GM06990 (cell line): ENCODE data around the gene DAGLA.
"Not testable (repeated sequence)": the region's sequence is repeated elsewhere in the genome, so short reads cannot be mapped to it uniquely, and the experiment has no call there.

Source experiments
- DNase-seq: peaks from one replicate; pipeline ENCODE4 v3.0.0-alpha.2; 2011; ENCODE audit not compliant: insufficient read length; ENCODE audit errors: extremely low read depth
- H3K27me3 ChIP-seq: replicated peaks from 2 replicates; pipeline ENCODE4 v1.6.0; 2011; ENCODE audit warnings: low read length; ENCODE audit not compliant: control insufficient read depth, insufficient read depth
- H3K36me3 ChIP-seq: 2 replicates; pipeline ENCODE4 v1.5.1; 2011; ENCODE audit warnings: low read length; ENCODE audit not compliant: control insufficient read depth, insufficient read depth
- H3K4me3 ChIP-seq: replicated peaks from 2 replicates; pipeline ENCODE4 v1.5.1; 2011; ENCODE audit warnings: low read depth, mild to moderate bottlenecking, control low read depth, low read length
- TF ChIP-seq, protein P1 (sequence below): IDR thresholded peaks from 2 replicates; pipeline ENCODE4 v1.5.1; 2011; ENCODE audit warnings: low read length, control low read depth, mild to moderate bottlenecking, inconsistent platforms; ENCODE audit not compliant: insufficient read depth, poor library complexity, severe bottlenecking

The DAGLA gene

DNA sequence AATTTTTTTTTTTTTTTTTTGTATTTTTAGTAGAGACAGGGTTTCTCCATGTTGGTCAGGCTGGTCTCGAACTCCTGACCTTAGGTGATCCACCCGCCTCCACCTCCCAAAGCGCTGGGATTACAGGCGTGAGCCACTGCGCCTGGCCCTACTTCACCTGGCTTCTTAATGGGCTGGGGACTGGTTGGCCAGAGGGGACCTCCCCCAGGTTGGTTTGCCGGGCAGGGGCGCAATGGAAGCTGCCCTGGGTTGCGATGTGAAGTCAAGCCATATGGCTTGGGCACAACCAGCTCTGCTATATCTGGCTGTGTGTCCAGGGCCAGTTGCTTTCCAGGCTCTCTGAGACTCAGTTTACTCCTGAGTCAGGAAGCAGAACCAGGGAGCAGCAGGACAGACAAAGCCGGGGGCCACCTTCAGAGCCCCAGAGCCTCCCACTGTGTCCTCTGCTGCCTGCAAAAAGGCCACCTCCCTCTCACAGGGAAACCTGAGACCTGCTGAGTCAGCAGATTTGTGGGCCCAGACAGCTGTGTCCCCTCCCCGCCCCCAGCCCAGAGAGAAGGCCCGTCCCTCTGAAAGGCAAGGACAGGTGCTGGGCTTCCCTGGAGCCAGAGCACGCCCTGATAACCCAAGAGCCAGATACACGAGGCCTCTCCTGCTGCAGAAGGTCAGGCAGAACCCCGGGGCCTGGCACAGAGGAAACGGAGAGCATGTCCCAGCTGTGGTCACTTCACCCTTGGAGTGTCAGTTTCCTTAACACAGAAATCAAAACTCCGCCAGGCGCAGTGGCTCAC lies 29.2 kb upstream of the DAGLA start:
- Histone ChIP-seq H3K36me3 (no peaks in the 10 kb centered on the region), H3K27me3 (peaks cover 1% of the 10 kb centered on the region; the same call in 1 of the 2 replicates), H3K4me3 (no peak overlapping the region)
- no peak for DNase-seq
- TF ChIP-seq, protein P1, sequence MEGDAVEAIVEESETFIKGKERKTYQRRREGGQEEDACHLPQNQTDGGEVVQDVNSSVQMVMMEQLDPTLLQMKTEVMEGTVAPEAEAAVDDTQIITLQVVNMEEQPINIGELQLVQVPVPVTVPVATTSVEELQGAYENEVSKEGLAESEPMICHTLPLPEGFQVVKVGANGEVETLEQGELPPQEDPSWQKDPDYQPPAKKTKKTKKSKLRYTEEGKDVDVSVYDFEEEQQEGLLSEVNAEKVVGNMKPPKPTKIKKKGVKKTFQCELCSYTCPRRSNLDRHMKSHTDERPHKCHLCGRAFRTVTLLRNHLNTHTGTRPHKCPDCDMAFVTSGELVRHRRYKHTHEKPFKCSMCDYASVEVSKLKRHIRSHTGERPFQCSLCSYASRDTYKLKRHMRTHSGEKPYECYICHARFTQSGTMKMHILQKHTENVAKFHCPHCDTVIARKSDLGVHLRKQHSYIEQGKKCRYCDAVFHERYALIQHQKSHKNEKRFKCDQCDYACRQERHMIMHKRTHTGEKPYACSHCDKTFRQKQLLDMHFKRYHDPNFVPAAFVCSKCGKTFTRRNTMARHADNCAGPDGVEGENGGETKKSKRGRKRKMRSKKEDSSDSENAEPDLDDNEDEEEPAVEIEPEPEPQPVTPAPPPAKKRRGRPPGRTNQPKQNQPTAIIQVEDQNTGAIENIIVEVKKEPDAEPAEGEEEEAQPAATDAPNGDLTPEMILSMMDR: no peak

DNA sequence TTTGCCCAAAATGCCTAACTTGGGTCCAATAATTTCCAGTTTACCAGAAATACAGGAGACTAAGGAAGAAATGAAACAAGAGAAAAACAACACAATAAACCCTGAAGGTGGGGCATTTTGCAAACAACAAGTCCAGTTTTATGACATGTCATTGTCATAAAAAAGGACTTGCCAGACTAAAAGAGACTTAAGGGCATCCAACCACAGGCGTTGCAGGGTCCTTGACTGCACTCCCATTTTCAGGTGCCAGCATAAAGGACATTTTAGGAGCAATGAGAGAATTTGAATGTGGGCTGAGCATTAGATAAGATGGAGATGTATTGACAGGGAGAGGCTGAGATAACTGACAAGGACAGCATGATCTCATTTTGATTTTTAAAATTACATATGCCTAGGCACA lies 28.1 kb upstream of the DAGLA start:
- peaks cover 1% of the 10 kb centered on the region for H3K27me3 ChIP-seq
- no peaks in the 10 kb centered on the region for H3K36me3 ChIP-seq
- H3K4me3 ChIP-seq: no peak overlapping the region
- DNase-seq: no peak
- TF ChIP-seq, protein P1: no peak

DNA sequence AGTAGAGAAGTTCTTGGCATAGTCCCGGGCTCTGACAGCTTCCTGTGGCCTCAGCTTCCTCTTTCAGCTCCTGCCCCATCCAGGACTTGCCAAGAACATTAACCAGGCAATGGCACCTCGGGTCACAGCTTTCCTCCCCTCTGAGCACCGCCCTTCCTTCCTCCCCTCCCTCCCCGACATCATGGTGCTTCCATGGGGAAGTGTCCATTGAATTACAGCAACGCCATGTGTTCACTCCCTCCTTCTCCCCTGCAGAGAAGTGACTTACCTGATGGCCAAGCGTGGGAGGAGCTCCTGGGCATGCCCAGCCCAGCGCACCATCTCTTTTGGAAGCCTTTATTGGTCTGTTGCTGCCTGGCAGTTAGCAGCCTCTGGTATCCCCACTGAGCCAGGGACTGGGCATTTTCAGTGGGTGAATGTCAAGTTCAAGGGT lies 25.8 kb upstream of the DAGLA start:
- no peak for DNase-seq
- peaks cover 1% of the 10 kb centered on the region for H3K27me3 ChIP-seq

DNA sequence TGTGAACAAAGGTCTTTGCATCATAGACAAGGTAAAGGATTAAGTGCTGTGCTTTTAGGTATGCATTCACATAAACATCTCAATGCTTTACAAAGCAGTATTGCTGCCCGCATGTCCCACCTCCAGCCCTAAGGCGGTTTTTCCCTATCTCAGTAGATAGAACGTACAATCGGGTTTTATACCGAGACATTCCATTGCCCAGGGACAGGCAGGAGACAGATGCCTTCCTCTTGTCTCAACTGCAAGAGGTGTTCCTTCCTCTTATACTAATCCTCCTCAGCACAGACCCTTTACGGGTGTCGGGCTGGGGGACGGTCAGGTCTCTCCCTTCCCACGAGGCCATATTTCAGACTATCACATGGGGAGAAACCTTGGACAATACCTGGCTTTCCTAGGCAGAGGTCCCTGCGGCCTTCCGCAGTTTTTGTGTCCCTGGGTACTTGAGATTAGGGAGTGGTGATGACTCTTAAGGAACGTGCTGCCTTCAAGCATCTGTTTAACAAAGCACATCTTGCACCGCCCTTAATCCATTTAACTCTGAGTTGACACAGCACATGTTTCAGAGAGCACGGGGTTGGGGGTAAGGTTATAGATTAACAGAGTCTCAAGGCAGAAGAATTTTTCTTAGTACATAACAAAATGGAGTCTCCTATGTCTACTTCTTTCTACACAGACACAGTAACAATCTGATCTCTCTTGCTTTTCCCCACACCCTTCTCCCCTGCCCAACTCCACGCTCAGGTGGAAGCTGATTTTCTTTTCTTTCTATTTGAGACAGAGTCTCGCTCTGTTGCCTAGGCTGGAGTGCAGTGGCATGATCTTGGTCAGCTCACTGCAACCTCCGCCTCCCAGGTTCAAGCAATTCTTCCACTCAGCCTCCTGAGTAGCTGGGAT lies 24.7 kb upstream of the DAGLA start:
- not testable (repeated sequence) for DNase-seq, H3K4me3 ChIP-seq, H3K36me3 ChIP-seq, H3K27me3 ChIP-seq

More for the DNA sequence above, 25.8 kb upstream of the DAGLA start:
- TF ChIP-seq, protein P1: no peak
- no peak overlapping the region for H3K4me3 ChIP-seq
- H3K36me3 ChIP-seq: no peaks in the 10 kb centered on the region

DNA sequence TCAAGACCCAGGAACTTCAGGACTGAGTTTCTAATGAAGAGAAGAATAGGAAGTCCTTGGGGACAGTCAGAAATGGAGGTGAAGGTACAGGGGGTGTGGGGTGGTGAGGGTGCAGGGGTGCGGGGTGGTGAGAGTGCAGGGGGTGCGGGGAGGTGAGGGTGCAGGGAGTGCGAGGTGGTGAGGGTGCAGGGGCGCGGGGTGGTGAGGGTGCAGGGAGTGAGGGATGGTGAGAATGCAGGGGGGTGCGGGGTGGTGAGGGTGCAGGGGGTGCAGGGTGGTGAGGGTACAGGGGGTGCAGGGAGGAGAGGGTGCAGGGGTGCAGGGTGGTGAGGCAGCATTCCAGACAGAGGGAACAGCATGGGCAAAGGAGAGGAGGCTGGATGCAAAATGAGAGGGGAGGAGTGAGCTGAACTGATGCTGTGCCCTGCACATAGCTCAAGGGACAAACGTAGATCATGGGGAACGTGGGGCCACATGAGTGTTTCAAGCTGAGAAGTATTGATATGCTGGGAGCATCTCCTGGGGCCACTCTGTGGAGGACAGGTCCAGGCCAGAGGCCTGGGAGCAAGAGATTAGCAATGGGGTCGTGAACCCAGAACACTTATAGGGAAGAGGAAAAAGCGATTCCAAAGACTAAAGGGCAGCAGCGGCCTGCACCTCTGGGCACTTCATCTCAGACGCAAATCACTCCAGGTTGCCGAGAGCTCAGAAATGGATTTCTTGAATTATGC lies 23.7 kb upstream of the DAGLA start:
- peaks cover 1% of the 10 kb centered on the region for H3K27me3 ChIP-seq
- DNase-seq: no peak
- H3K4me3 ChIP-seq: no peak overlapping the region
- H3K36me3 ChIP-seq: no peaks in the 10 kb centered on the region
- TF ChIP-seq, protein P1: no peak
